PC-9 (cell line): ENCODE measurements around the gene EPX. TPM values are rescaled to one million over a fixed set of nuclear protein-coding genes. Genes with fewer than 3 reads are reported as not detected.

ENCODE experiments used
- BruUV-seq: library from RNA; stranded (reverse); fragments of 400-500 nt; replicated peaks from 2 replicates; lab custom pipeline; 2021; lab: Mats Ljungman, UMichigan
- CTCF ChIA-PET: fragments of 300-600 bp; sonication (Branson Sonifier 250); formaldehyde crosslinking; loops from one replicate; lab custom pipeline; 2022; ENCODE audit warnings: antibody characterized with exemption; lab: Charles Lee
- POLR2A ChIA-PET: fragments of 300-600 bp; sonication (Branson Sonifier 250); formaldehyde crosslinking; loops from one replicate; lab custom pipeline; 2022; ENCODE audit warnings: antibody characterized with exemption; ENCODE audit not compliant: unreplicated experiment; lab: Charles Lee
- DNase-seq, 2 experiments: peaks; one replicate each; pipeline versions ENCODE4 v3.0.0 to v3.0.0-alpha.2; 2015 to 2022; ENCODE audit warnings: mixed read lengths in 1 of 2
- H2AFZ ChIP-seq: fragments of 200-600 bp; sonication (generic); 2 replicates; pipeline ENCODE4 v1.8.1; 2017; ENCODE audit warnings: antibody characterized with exemption
- H3F3A ChIP-seq: fragments of 200-600 bp; sonication (generic); 2 replicates; pipeline ENCODE4 v1.8.1; 2017; ENCODE audit warnings: antibody characterized with exemption, mild to moderate bottlenecking, low read depth; ENCODE audit not compliant: insufficient read depth
- H3K27ac ChIP-seq: fragments of 200-600 bp; sonication (generic); 2 replicates; pipeline ENCODE4 v1.6.1; 2016; ENCODE audit warnings: mixed run types
- H3K27me3 ChIP-seq: fragments of 200-600 bp; sonication (generic); 2 replicates; pipeline ENCODE4 v1.6.1; 2016; ENCODE audit warnings: low read depth, mixed run types; ENCODE audit not compliant: insufficient read depth
- H3K36me3 ChIP-seq: fragments of 200-600 bp; sonication (generic); 2 replicates; pipeline ENCODE4 v1.6.1; 2016; ENCODE audit warnings: low read depth, mixed run types
- H3K4me1 ChIP-seq: fragments of 200-600 bp; sonication (generic); replicated peaks from 2 replicates; pipeline ENCODE4 v1.6.1; 2016; ENCODE audit warnings: mixed run types; ENCODE audit not compliant: insufficient read depth
- H3K4me2 ChIP-seq: fragments of 200-600 bp; sonication (generic); 2 replicates; pipeline ENCODE4 v1.6.1; 2017; ENCODE audit warnings: mixed run types
- H3K4me3 ChIP-seq: fragments of 200-600 bp; sonication (generic); 2 replicates; pipeline ENCODE4 v1.6.1; 2016; ENCODE audit warnings: mixed run types
- H3K79me2 ChIP-seq: fragments of 200-600 bp; sonication (generic); 2 replicates; pipeline ENCODE4 v1.6.1; 2017; ENCODE audit warnings: low read depth, mixed run types
- H3K9me2 ChIP-seq: fragments of 200-600 bp; sonication (generic); 2 replicates; pipeline ENCODE4 v1.8.1; 2017; ENCODE audit warnings: mild to moderate bottlenecking; ENCODE audit not compliant: insufficient read depth
- H3K9me3 ChIP-seq: fragments of 200-600 bp; sonication (generic); 2 replicates; pipeline ENCODE4 v1.8.1; 2016; ENCODE audit warnings: low read depth; ENCODE audit not compliant: insufficient read depth
- H4K20me1 ChIP-seq: fragments of 200-600 bp; sonication (generic); 2 replicates; pipeline ENCODE4 v1.8.1; 2017; ENCODE audit not compliant: insufficient read depth
- EZH2 ChIP-seq: fragments of 200-600 bp; sonication (generic); IDR thresholded peaks from 2 replicates; pipeline ENCODE4 v1.8.0; 2017; ENCODE audit warnings: antibody characterized with exemption, low read depth
- intact Hi-C: fragments of 100-400 bp; cut with micrococcal nuclease; formaldehyde crosslinking; loops from one replicate; pipeline ENCODE4 v1.10.0; 2022; ENCODE audit not compliant: unreplicated experiment
- total RNA-seq: library from RNA; stranded (reverse); gene quantifications from 2 replicates; pipeline ENCODE4 v1.2.3, GENCODE V29; 2021
- TF ChIP-seq, protein P1 (sequence below): fragments of 200-600 bp; sonication (generic); conservative IDR thresholded peaks from 2 replicates; pipeline ENCODE4 v1.6.1; 2017; ENCODE audit warnings: mixed run types, antibody characterized with exemption, mild to moderate bottlenecking, moderate library complexity

The EPX gene
- total RNA-seq, 1 experiment from 2014 or later: not detected

DNA sequence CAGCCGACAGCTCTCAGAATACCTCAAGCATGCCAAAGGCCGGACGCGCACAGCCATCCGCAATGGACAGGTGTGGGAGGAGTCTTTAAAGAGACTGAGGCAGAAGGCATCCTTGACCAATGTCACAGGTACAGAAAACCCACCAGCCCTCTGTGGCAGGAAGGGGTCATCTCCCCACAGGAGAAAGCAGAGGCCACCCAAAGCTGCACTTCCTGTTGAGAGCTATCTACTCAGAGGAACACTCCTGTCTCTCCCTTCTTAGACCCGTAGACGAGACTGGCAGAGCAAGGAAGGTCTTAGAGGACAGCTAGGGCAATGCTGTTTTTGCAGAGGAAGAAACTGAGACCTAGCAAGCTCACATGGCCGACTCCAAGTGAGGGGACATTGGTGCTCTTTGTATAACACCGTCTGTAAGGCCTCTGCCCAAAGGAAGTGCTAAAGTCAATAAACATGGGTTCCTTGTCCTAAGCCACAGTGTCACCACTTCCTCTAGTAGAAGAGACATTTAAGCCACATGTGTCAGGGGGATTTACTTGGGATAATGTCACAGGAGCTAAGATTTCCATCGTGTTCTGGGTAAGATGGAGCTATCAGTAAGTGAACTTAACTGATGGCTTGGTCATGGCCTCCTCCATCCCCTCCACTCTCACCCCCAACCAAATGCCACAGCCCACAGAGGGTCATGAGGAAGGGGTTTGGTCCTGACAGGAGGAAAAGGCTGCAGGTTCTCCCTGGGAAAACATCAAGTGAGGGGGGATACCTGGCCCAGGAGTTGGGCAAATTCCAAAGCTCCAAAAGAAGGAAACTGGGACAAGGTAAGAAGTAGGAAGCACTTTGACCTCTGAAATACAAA lies 55.2 kb downstream of the EPX start:
- Histone ChIP-seq H3F3A (no peaks in the 10 kb centered on the region), H3K4me1 (no peaks in the 10 kb centered on the region), H3K27ac (no peak overlapping the region), H3K36me3 (no peaks in the 10 kb centered on the region), H3K9me2 (no peaks in the 10 kb centered on the region), H3K27me3 (peaks cover 96% of the 10 kb centered on the region), H3K4me2 (no peak overlapping the region), H3K4me3 (no peak overlapping the region), H3K79me2 (no peaks in the 10 kb centered on the region), H3K9me3 (no peaks in the 10 kb centered on the region), H4K20me1 (no peaks in the 10 kb centered on the region), H2AFZ (no peak overlapping the region)
- TF ChIP-seq, protein P1, sequence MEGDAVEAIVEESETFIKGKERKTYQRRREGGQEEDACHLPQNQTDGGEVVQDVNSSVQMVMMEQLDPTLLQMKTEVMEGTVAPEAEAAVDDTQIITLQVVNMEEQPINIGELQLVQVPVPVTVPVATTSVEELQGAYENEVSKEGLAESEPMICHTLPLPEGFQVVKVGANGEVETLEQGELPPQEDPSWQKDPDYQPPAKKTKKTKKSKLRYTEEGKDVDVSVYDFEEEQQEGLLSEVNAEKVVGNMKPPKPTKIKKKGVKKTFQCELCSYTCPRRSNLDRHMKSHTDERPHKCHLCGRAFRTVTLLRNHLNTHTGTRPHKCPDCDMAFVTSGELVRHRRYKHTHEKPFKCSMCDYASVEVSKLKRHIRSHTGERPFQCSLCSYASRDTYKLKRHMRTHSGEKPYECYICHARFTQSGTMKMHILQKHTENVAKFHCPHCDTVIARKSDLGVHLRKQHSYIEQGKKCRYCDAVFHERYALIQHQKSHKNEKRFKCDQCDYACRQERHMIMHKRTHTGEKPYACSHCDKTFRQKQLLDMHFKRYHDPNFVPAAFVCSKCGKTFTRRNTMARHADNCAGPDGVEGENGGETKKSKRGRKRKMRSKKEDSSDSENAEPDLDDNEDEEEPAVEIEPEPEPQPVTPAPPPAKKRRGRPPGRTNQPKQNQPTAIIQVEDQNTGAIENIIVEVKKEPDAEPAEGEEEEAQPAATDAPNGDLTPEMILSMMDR: no peak
- no peak for TF ChIP-seq EZH2
- CTCF ChIA-PET: no interaction called here
- POLR2A ChIA-PET: interaction anchor here (0.5 to 0.7 kb wide), 2 partner anchors 78 to 561 kb away, joined by 3 to 27 read pairs; no protein-coding TSS in a partner anchor
- no TSS peak for BruUV-seq
- intact Hi-C loops: no loop called here
- DNase-seq: no peak

DNA sequence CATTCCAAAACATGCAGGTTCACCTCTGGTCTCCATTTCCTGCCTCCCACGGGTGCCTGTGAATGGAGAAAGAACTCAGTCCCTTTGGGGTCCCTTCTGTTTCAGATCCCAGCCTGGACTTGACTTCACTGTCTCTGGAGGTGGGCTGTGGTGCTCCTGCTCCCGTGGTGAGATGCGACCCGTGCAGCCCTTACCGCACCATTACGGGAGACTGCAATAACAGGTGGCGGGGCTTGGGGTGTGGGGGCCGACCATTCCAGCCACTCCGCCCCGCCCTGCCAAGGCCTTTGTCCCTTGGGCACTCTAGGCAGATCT lies 56.4 kb downstream of the EPX start:
- Histone ChIP-seq H3K27ac (no peak overlapping the region), H3K9me2 (no peaks in the 10 kb centered on the region), H3K27me3 (peaks cover 93% of the 10 kb centered on the region), H3K36me3 (no peaks in the 10 kb centered on the region), H3F3A (no peaks in the 10 kb centered on the region), H2AFZ (no peak overlapping the region), H3K4me3 (no peak overlapping the region), H3K79me2 (no peaks in the 10 kb centered on the region), H3K4me1 (no peaks in the 10 kb centered on the region), H3K9me3 (no peaks in the 10 kb centered on the region), H4K20me1 (no peaks in the 10 kb centered on the region), H3K4me2 (no peak overlapping the region)
- intact Hi-C loops: no loop called here
- TF ChIP-seq, protein P1: no peak
- no peak for TF ChIP-seq EZH2
- CTCF ChIA-PET: no interaction called here
- DNase-seq: no peak
- POLR2A ChIA-PET: no interaction called here
- no TSS peak for BruUV-seq

DNA sequence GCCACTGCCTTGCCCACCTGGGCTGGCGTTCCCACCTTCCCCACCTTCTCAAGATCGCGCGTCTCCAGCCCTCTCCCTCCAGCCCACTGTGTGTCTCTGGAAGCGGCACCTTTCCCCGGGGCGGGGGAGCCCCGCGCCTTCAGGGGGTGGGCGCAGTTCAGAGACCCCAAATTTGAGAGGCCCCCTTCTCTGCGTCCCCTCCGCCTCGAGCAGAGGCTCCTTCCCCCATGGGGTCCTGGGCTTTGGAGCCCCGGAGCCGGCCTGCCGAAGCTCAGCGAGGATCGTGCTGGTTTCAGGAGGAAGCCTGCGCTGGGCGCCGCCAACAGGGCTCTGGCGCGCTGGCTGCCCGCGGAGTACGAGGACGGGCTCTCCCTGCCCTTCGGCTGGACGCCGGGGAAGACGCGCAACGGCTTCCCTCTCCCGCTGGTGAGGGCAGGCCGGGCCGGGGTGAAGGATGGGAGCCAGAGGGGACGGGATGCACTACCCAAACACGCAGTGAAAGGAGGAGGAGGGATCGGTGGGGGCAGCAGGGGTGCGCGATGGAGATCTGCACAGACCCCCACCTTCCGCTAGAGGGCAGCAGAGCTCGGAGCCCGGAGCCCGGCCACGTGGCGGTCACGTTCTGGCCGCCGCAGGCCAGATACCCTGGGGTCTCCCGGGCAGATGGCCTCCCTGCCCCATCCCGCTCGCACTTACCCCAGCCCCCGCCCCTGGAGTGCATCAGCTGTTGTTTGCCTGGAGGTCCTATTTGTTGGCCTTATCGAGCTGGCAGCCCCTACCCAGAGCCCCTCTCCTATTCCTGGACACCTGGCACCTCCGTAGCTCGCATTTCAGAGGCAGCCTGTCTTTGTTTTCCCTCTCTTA lies 57.0 kb downstream of the EPX start:
- POLR2A ChIA-PET: no interaction called here
- H4K20me1 ChIP-seq: no peaks in the 10 kb centered on the region
- no TSS peak for BruUV-seq
- no peaks in the 10 kb centered on the region for H3K36me3 ChIP-seq
- no peaks in the 10 kb centered on the region for H3K79me2 ChIP-seq
- intact Hi-C loops: no loop called here
- no peaks in the 10 kb centered on the region for H3K4me1 ChIP-seq
- no peak overlapping the region for H2AFZ ChIP-seq
- DNase-seq: peak in 1 of 2 experiments; percentile 57
- H3K9me3 ChIP-seq: no peaks in the 10 kb centered on the region
- CTCF ChIA-PET: interaction anchor here (0.6 to 0.7 kb wide), 4 partner anchors 30 to 734 kb away, joined by 3 to 4 read pairs (median 3); no protein-coding TSS in a partner anchor
- peaks cover 91% of the 10 kb centered on the region for H3K27me3 ChIP-seq
- H3F3A ChIP-seq: no peaks in the 10 kb centered on the region
- H3K27ac ChIP-seq: no peak overlapping the region
- peak overlapping the region; percentile 31 for H3K4me2 ChIP-seq
- H3K9me2 ChIP-seq: no peaks in the 10 kb centered on the region
- H3K4me3 ChIP-seq: no peak overlapping the region
- TF ChIP-seq, protein P1: peak; percentile 85
- no peak for TF ChIP-seq EZH2
